ENCODE results near the gene TEX13A. TPM values are rescaled to one million over a fixed set of nuclear protein-coding genes. Genes with fewer than 3 reads are reported as not detected.

Gene TEX13A, protein sequence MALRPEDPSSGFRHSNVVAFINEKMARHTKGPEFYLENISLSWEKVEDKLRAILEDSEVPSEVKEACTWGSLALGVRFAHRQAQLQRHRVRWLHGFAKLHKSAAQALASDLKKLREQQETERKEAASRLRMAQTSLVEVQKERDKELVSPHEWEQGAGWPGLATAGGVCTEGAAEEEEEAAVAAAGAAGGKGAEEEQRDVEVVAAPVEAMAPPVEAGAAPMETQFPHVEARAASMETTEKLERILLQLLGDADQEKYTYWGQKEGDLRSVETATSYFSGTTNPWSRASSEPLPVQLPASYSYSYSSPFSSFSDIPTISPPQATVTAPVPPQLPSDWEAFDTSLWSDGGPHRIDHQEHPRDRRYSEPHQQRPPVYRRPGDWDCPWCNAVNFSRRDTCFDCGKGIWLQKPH
- total RNA-seq, result not detected in 2 replicates

DNA sequence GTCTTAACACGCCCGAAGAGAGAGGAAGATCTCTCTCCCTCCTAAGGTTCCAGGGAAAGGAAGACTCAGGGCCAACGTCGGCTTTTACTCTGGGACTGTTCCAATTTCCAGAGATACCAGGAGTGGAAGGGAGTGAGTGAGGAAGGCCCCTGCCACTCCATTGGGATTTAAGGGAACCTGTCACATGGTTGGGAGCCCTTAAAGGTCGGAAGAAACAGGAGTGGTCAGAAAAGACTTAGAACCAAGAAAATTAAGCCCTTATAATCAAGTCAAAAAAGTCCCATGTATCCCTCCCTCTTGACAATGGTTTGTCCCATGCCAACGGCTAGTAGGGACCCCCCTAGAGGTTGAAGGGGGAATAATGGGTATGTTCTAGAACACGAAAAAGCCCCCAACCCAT is at the start of gene TEX13A:
Gene TEX13A, minus strand, starts transcription at position 59 of the 400 bp plus-strand sequence. CDS start 297 bp downstream, outside the sequence.

Measured in cardiac atrium fibroblast (primary cell).